ENCODE results near the gene PC.

Gene PC

GRCh38 chr11:66912361-66912760, 45.8 kb downstream of the PC start:
- no peak for DNase-seq (ENCODE audit: low spot score)

- DNase-seq (ENCODE audit: low spot score), result no peak
These were observed 47.5 kb downstream of the PC start for GRCh38 chr11:66910669-66911068.

- DNase-seq (ENCODE audit: low spot score), result no peak
These were observed 48.2 kb downstream of the PC start for GRCh38 chr11:66910016-66910415.

- no peak for DNase-seq (ENCODE audit: low spot score)
These were observed 49.0 kb downstream of the PC start for GRCh38 chr11:66909181-66909580.

GRCh38 chr11:66907751-66908630, 50.2 kb downstream of the PC start:
- DNase-seq (ENCODE audit: low spot score), result peak; percentile 98

GRCh38 chr11:66906061-66906733, 52.0 kb downstream of the PC start:
- no peak for DNase-seq (ENCODE audit: low spot score)

GRCh38 chr11:66905631-66906030, 52.6 kb downstream of the PC start:
- DNase-seq (ENCODE audit: low spot score), result no peak

- DNase-seq (ENCODE audit: low spot score), result no peak
These were observed 53.1 kb downstream of the PC start for GRCh38 chr11:66904981-66905521.

GRCh38 chr11:66904561-66904960, 53.6 kb downstream of the PC start:
- DNase-seq (ENCODE audit: low spot score), result no peak

GRCh38 chr11:66904055-66904454, 54.1 kb downstream of the PC start:
- DNase-seq (ENCODE audit: low spot score), result no peak

GRCh38 chr11:66902486-66903177, 55.6 kb downstream of the PC start:
- DNase-seq (ENCODE audit: low spot score), result no peak

- DNase-seq (ENCODE audit: low spot score), result peak; percentile 99
These were observed 56.2 kb downstream of the PC start for GRCh38 chr11:66901964-66902390.

- DNase-seq (ENCODE audit: low spot score), result no peak
These were observed 64.0 kb downstream of the PC start for GRCh38 chr11:66894141-66894540.

- DNase-seq (ENCODE audit: low spot score), result no peak
These were observed 65.3 kb downstream of the PC start for GRCh38 chr11:66892911-66893310.

GRCh38 chr11:66891851-66892660, 66.1 kb downstream of the PC start:
- DNase-seq (ENCODE audit: low spot score), result peak; percentile 99

- DNase-seq (ENCODE audit: low spot score), result no peak
These were observed 68.2 kb downstream of the PC start for GRCh38 chr11:66889960-66890359.

- DNase-seq (ENCODE audit: low spot score), result no peak
These were observed 69.9 kb downstream of the PC start for GRCh38 chr11:66888282-66888681.

GRCh38 chr11:66887526-66887925, 70.7 kb downstream of the PC start:
- no peak for DNase-seq (ENCODE audit: low spot score)

- DNase-seq (ENCODE audit: low spot score), result no peak
These were observed 71.4 kb downstream of the PC start for GRCh38 chr11:66886671-66887221.

GRCh38 chr11:66885950-66886440, 72.2 kb downstream of the PC start:
- DNase-seq (ENCODE audit: low spot score), result no peak

- DNase-seq (ENCODE audit: low spot score), result no peak
These were observed 72.7 kb downstream of the PC start for GRCh38 chr11:66885469-66885868.

Data from HuH-7 (cell line).